ENCODE data around the gene URM1. TPM values are rescaled to one million over a fixed set of nuclear protein-coding genes. Genes with fewer than 3 reads are reported as not detected.
"Not testable (repeated sequence)": the region's sequence is repeated elsewhere in the genome, so short reads cannot be mapped to it uniquely, and the experiment has no call there.

Gene URM1
- total RNA-seq (2014; rRNA removed; shearing (Covaris generic)): 95.2 and 102 TPM in 2 replicates

DNA sequence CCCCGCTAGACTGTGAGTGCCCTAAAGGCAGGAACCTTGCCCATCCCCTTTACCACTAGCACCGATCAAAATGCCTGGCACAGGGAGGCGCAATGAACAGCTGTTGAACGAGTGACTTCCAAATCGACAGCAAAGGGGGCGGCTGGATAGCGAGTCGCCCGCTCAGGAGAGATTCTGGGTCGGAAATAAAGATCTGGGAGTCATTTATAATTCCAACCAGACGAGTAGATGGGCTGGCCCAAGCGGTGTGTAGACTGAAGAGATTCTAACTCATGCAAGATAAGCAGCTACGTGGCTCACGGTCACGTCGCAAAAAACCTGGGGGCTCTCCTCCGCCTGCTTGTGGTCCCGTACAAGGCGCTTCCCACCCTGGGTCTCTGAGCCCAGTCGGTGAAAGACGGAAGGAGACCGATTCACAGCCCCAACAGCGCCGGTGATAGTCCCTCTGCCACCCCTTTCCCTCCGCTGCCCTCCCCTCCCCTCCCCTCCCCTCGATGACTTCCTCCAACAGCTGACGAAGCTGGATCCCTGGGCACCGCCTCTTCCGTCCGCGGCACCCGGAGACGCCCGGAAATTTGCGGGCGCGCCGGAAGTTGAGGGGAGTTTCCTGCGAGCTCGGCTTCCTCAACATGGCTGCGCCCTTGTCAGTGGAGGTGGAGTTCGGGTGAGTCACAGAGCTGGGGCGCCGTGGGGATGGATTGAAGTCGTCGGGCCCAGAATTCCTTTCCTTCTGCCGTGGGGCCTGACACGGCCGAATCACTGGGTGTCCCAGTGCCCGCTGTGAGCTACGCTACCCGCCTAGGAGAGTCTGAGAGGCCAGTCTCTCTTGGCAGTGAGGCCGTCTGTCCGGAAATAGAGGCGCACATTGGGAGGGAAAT is at the start of gene URM1:
Gene URM1 (plus strand): TSS at position 623 of the 878 bp plus-strand sequence. CDS start 7 bp downstream, at position 630.
- peak; percentile 94 for DNase-seq (ENCODE audit: low spot score)

DNA sequence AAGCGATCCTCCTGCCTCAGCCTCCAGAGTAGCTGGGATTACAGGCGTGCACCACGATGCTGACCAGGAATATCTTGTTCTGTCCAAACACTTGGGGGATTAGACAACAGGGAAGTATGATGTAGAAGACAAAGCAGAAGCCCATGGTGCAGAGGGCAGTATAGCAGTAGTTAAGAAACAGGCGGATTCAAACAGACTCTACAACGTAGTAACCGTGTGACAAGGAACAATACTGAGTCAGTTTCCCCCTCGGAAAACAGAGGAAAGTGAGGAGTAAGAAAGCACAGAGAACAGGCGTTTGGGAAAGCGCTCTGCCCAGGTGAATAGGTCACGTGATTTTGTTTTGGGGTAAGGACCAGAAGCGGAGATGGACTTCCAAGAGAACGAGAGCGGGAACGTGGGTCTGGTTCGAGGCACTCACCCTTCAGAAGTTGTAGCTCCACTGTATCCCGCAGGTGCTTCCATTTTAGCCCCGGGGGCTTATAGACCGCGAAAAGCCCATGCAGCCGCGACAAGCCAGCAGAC is 49.2 kb upstream of the URM1 start:
- no peak for DNase-seq (ENCODE audit: low spot score)

DNA sequence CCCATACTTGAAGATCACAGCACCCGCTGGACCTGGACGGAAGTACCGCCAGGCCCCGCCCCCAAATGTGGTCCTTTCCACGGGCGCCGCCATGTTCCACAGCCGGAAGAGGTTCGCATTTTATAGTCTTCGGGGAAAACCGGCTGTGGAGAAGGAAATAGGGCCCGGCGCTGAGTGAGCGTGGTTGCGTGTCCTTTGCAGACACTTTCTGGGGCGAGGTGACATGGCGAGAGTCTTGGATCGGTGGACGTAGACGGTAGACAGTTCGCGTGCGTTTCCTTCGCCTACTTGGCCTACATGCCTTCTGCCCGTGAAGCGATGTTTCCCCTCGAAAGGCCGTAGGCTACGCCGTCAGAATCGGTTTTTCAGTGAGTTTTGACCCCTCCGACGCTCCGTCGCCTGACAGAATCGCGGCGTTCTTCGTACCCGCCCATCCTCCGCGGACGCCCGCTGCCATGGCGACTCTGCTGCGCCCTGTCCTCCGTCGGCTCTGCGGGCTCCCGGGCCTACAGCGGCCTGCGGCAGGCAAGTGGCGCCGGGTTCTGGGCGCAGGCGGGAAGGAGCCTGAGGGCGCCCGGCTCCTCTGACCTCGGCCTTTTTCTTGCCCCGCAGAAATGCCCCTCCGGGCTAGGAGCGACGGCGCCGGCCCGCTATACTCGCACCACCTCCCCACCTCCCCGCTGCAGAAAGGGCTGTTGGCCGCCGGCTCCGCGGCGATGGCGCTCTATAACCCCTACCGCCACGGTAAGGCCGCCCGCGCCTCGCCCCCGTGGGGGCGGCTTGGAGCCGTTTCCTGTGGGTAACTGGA is 48.6 kb upstream of the URM1 start, which contains the start of the genes COQ4 and TRUB2:
Gene COQ4 (plus strand): TSS at position 436 of the 808 bp plus-strand sequence. CDS start 20 bp downstream, at position 456.
Gene TRUB2 (minus strand): TSS at position 44 of the 808 bp plus-strand sequence. CDS start 39 bp downstream, at position 5.
- peak; percentile 97 for DNase-seq (ENCODE audit: low spot score)

DNA sequence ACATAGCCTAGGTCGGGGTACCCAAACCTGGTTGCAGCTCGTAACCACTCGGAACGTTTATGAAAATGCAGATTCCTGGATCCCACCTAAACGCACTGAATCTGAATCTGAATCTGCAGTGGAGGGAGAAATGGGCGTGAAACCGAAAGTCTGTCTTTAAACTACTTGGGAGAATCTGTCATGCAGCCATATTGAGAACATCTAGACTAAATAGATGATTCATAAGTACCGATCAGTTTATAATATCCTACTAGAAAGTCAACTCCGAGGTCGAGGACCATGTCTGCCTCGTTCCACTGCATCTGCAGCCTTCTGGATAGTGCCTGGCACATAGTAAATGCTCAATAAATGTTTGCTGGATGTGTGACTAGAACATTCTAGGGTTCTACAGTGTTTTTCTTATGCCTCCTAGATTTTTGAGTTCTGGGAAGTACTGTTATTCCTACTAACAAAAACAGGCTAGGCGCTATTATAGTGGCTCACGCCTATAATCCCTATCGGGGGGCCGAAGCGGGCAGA is 47.9 kb upstream of the URM1 start:
- DNase-seq (ENCODE audit: low spot score): no peak

DNA sequence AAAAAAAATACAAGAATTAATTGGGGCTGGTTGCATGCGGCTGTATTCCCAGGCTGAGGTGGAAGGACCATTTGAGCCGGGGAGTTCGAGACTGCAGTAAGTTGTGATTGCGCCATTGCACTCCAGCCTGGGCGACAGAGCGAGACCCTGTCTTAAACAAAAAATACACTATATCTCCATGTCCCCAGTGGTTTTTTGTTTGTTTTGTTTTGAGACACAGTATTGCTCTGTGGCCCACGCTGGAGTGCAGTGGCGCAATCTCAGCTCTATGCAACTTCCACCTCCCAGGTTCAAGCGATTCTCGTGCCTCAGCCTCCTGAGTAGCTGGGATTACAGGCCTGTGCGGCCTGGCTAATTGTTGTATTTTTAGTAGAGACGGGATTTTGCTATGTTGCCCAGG is 47.4 kb upstream of the URM1 start:
- DNase-seq (ENCODE audit: low spot score): no peak

DNA sequence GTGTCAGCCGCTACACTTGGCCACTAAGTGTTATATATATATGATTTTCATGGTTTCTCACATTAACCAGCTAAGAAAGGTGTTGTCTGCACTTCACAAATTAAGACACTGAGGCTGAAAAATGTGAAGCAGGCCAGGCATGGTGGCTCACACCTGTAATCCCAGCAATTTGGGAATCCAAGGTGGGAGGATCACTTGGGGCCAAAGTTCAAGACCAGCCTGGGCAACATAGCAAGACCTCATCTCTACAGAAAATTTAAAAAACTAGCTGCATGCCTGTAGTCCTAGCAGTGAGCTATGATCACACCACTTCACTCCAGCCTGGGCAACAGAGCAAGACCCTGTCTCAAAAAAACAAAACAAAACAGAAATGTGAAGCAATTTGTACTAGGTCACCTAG is 46.8 kb upstream of the URM1 start:
- no peak for DNase-seq (ENCODE audit: low spot score)

DNA sequence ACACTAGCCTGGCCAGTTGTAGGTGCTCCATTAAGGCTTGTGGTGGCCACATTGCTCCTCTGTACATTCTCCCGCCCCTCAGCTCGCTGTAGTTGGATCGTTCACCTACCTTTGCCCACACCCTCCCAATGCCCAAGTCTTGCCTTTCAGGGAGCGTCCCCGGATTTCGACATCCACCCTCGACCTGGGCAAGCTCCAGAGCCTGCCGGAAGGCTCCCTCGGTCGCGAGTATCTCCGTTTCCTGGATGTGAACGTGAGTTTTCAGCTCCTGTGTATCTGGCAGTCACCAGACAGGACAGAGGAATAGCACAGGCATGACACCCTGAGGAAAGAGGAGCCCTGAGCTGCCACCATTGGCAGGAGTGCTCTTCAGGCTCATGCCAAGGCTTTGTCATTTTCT is 45.5 kb upstream of the URM1 start:
- no peak for DNase-seq (ENCODE audit: low spot score)

DNA sequence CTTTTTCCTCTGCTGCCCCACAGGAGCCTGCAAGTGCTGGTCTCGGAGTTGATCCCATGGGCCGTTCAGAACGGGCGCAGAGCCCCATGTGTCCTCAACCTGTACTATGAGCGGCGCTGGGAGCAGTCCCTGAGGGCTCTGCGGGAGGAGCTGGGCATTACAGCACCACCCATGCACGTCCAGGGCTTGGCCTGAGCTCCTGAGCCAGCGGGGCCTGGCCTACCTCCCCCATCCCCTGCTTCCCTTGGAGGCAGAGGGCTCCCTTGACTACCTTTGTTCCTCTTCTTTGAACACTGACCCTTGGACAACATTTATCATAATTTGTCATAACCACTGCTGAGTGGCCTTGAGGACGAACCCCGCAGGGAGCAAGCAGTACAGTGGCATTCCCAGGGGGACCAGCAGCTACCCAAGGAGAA is 37.7 kb upstream of the URM1 start:
- DNase-seq (ENCODE audit: low spot score): no peak

DNA sequence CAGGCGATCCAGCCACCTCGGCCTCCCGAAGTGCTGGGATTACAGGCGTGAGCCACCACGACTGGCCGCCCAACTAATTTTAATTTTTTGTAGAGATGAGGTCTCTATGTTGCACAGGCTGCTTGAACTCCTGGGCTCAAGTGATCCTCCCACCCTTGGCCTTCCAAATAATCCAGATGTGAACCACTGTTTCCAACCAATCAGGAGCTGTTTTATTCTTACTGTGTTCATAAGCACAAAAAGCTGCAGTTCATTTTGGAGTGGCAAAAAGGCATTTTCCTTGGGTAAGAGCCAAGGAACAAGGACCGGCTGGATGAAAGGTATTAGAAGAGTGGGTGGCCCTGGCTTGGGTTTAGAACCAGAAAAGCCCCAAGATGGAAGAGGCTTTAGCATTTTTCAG is 36.0 kb upstream of the URM1 start:
- DNase-seq (ENCODE audit: low spot score): no peak

DNA sequence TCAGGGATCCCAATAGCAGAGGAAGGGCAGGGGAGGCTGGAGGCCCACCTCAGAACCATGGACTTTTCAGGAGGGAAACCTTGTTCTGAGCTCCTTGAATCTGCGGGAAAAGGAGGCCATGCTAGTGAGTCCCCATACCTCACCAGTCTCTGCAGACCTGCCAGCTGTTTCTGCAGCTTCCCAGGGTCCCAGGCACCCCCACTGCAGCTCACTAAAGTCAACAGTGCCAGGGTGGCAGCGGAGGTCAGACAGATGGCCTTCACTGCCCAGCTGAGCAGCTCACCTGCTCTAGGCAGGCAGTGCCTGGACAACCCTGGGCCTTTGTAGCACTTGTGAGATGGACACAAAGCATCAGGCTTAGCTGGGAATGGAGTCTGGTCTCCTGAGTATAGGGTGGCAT is 35.3 kb upstream of the URM1 start:
- DNase-seq (ENCODE audit: low spot score): no peak

DNA sequence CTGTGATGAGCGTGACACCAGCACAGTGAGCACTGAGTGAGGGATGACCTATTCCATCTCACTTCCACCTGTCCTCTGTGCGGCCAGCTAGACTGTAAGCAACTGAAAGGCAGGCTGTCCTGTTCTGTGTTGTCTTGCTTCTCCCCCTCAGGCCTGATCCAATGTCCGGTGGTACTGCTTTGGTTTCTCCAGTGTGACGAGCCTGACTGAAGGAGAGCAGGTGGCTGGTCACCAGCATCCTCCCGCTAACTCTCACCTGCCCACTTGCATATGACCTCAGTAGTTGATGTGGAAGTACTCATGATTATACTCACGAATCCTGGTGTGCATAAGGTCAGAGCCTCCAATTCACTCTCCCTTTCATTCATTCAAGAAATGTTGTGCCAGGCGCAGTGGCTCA is 33.2 kb upstream of the URM1 start:
- no peak for DNase-seq (ENCODE audit: low spot score)

DNA sequence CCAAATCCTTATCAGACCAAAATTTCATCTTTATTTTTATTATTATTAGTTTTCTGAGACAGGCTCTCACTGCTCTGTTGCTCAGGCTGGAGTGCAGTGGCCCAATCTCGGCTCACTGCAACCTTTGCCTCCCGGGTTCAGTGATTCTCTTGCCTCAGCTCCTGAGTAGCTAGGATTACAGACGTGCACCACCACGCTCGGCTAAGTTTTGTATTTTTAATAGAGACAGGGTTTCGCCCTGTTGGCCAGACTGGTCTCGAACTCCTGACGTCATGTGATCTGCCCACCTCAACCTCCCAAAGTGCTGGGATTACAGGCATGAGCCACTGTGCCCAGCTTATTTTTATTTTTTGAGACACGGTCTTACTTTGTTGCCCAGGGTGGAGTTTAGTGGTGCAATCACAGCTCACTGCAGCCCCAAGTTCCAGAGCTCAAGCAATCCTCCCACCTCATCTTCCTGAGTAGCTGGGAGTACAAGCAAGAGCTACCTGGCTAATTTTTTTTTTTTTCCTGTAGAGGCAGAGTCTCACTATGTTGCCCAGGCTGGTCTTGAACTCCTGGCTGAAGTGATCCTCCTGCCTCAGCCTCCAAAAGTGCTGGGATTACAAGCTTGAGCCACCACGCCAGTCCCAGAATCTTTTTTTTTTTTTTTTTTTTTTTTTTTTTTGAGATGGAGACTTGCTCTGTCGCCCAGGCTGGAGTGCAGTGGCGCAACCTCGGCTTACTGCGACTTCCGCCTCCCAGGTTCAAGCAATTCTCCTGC is 32.1 kb upstream of the URM1 start:
- DNase-seq (ENCODE audit: low spot score): not testable (repeated sequence)

DNA sequence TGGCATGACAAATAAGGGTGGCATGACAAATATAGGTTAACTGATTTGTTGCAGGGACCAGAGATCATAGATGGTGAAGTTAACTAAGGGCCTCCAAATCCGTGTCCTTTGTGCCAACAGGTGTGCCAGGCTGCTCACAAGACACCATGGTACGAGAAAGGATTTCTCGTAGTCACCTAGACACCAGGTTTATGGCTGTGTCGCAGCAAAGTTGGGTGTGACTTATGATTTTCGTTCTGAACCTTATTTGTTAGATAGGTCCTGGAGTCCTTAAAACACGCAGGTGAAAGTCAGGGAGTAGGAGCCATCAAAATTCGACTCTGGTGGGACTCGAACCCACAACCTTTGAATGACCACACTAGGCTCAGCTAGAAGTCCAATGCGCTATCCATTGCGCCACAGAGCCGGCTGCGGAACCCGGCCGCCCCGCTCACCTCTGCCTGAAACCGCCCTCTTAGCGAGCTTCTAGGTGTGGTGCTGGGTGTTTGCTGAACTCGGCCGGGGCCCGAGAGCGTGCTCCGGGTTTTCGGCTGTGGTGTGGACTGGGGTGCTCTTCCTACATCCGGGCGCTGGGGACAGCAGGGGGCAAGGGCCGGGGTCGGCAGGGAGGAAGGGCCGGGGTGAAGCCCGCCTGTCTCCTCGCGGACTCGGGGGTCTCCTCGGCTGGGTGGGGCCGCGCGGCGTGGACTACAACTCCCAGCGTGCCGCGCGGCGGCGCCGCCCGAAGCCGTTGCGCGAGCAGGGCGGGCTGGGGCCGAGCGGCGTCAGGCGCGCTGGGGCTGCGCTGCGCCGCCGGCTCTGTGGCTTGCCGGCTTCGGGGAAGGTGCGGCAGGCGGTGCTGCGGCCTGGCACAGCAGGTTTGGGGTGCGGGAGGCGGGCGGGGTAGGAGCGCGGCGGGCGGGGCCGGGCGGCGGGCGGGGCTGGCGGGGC is 31.1 kb upstream of the URM1 start, which contains the start of gene SLC27A4:
Gene SLC27A4 (plus strand): TSS at position 767 of the 930 bp plus-strand sequence. CDS start 2,606 bp downstream, outside the sequence.
- DNase-seq (ENCODE audit: low spot score): peak; percentile 94

DNA sequence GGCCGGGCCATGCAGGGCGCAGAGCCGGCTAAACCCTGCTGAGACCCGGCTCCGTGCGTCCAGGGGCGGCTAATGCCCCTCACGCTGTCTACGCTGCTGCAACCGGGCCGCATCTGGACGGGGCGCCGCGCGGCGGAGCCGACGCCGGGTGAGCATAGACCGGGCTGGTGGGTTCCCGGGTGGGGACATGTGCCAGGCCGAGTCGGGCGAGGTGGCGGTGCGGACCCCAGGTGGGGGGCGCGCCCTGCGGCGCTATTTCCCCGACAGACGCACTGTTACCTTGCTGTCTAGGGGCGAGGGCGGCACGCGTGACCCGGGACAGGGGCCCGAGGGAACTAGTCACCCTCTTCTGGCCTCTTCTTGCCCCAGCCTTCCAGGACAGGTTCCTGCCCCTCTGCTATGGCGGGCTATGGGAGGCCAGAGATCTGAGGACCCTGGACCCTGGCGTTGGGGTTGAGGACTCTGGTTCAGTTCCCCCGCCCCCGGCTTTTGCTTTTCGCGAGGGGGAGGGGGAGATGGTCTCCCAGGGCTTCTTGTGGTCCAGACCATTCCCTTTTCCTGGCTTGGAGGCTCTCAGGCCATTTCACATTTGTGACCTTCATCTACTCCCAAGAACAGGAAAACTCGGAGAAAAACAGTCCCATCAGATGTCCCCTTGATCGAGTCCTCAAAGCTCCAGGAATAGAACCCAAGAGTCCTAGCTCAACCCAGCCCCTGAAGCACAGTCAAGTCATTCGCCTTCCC is 30.3 kb upstream of the URM1 start:
- peak; percentile 26 for DNase-seq (ENCODE audit: low spot score)

DNA sequence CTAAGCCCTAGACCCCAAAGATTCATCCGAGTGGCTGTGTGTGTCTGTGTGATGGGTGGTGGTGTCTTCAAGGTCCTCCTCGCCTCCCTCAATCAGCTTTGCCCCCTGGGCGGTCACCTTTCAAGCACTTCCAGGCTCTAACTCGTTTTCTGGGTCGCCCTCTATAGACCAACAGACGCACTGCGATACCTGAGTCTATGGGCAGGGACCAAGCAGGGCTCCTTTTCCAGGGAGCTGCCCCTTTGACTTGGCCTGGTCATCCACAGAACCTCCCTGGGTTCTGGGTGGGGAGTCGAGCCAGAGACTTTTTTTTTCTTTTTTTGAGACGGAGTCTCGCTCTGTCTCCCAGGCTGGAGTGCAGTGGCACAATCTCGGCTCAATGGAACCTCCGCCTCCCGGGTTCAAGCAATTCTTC is 29.7 kb upstream of the URM1 start:
- peak; percentile 90 for DNase-seq (ENCODE audit: low spot score)

DNA sequence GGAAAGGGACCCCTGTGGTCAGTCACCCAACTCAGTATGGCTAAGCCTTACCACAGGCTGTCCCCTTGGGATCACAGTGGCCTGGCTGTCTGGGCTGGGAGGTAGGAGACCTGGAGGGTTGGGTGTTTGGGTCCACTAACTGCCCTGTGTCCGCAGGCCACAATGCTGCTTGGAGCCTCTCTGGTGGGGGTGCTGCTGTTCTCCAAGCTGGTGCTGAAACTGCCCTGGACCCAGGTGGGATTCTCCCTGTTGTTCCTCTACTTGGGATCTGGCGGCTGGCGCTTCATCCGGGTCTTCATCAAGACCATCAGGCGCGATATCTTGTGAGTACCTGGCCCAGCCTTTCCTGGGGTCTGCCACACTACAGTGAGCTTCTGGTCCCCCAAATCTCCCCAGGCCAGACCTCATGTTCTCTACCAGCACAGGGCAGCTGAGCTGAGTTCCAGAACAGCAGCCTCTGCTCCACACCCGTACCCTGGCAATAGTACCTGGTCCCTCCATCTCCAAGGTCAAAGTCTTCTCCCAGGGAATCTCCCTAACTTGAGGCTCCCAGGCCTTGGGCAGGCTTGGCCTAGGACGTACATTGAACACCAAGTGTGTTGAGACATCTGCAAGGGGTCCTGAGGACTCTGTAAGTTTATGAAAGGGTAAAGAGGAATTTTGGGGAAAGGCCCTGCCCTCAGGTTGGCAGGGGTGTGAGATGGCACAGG is 28.0 kb upstream of the URM1 start:
- no peak for DNase-seq (ENCODE audit: low spot score)

DNA sequence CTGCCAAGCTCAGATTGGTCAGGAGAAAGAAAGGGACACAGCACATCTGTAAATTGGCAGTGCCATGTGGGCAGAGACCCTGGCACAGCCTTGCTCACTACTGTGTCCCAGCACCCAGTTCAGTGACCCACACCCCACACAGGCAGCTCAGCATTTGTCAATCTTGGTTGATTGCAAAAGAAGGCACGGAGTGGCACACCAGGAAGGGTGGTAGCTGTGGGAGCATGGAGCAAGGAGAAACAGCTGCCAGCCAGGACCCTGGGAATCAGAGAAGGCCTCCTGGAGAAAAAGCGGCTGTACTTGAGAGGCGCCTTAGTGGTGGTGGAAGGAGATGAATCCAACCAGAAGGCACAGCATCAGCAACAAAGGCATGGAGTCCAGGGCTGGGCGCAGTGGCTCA is 27.3 kb upstream of the URM1 start:
- DNase-seq (ENCODE audit: low spot score): no peak

DNA sequence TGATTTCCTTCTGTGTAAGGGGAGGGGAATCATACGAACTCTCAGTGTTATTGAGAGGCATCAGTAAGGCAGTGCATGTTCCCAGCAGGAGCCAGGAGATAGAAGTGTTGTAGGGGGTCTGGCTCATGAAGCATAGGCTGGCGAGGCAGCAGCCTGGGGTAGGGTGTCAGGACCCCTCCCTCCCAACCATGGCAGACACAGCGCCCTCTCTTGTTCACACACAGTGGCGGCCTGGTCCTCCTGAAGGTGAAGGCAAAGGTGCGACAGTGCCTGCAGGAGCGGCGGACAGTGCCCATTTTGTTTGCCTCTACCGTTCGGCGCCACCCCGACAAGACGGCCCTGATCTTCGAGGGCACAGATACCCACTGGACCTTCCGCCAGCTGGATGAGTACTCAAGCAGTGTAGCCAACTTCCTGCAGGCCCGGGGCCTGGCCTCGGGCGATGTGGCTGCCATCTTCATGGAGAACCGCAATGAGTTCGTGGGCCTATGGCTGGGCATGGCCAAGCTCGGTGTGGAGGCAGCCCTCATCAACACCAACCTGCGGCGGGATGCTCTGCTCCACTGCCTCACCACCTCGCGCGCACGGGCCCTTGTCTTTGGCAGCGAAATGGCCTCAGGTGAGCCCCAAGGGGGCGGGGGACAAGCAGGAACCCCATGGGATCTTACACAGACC is 26.1 kb upstream of the URM1 start:
- DNase-seq (ENCODE audit: low spot score): no peak
